GM12874 (cell line): ENCODE measurements around the gene USF2.

Experiments used
- TF ChIP-seq, protein P1 (sequence below): IDR thresholded peaks from 2 replicates; pipeline ENCODE4 v1.5.1; 2011; ENCODE audit warnings: low read depth, mild to moderate bottlenecking, control low read depth, low read length, moderate library complexity; ENCODE audit not compliant: insufficient read depth

USF2 gene

DNA sequence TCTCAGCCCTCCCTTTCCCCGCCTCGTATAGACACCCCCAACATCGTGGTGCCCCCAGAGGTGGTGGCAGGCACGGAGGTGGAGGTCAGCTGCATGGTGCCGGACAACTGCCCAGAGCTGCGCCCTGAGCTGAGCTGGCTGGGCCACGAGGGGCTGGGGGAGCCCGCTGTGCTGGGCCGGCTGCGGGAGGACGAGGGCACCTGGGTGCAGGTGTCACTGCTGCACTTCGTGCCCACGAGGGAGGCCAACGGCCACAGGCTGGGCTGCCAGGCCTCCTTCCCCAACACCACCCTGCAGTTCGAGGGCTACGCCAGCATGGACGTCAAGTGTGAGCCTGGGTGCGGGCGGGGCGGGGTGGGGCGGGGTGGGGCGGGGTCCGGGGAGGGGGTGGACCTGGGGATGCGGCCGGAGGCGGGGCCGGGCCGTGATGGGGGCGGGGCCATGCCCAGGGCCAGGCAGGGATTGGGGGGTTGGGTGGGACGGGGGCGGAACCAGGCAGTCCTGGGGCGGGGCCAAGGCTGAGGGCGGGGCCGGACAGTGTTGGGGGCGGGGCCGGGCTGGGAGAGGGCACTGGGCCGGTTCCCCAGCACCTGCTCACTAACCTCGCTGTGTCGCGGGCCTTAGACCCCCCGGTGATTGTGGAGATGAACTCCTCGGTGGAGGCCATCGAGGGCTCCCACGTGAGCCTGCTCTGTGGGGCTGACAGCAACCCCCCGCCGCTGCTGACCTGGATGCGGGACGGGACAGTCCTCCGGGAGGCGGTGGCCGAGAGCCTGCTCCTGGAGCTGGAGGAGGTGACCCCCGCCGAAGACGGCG lies 31.0 kb downstream of the USF2 start:
- TF ChIP-seq, protein P1, sequence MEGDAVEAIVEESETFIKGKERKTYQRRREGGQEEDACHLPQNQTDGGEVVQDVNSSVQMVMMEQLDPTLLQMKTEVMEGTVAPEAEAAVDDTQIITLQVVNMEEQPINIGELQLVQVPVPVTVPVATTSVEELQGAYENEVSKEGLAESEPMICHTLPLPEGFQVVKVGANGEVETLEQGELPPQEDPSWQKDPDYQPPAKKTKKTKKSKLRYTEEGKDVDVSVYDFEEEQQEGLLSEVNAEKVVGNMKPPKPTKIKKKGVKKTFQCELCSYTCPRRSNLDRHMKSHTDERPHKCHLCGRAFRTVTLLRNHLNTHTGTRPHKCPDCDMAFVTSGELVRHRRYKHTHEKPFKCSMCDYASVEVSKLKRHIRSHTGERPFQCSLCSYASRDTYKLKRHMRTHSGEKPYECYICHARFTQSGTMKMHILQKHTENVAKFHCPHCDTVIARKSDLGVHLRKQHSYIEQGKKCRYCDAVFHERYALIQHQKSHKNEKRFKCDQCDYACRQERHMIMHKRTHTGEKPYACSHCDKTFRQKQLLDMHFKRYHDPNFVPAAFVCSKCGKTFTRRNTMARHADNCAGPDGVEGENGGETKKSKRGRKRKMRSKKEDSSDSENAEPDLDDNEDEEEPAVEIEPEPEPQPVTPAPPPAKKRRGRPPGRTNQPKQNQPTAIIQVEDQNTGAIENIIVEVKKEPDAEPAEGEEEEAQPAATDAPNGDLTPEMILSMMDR = no peak

DNA sequence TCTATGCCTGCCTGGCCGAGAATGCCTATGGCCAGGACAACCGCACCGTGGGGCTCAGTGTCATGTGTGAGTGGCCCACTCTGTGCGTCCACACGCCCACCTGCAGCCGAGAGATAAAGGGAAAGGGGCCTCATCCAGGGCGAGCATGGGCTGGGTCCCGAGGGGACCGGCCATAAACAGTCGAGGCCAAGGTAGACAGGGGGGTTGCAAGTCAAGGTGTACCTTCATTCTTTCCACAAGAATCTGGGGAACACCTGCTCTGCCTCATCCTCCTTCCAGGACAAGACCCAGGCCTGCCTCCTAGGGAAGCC lies 31.5 kb downstream of the USF2 start:
- TF ChIP-seq, protein P1 = no peak

DNA sequence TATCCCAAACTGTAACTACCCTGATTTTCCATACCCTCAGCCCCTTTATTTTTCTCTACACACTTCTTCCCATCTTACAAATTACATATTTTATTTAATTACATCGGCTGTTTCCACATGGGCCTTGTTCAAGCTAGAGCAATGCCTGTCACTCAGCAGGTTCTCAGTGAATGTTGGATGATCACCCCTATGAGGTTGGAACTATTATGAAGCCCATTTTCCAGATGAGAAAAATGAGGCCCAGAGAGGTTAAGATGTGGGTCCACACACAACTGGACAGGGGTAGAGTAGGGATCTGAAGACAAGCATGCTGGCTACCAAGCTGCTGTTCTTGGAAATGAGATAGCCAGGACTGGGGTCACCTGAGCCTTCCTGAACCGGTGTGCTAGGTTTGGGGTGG lies 33.2 kb downstream of the USF2 start:
- TF ChIP-seq, protein P1 = no peak

DNA sequence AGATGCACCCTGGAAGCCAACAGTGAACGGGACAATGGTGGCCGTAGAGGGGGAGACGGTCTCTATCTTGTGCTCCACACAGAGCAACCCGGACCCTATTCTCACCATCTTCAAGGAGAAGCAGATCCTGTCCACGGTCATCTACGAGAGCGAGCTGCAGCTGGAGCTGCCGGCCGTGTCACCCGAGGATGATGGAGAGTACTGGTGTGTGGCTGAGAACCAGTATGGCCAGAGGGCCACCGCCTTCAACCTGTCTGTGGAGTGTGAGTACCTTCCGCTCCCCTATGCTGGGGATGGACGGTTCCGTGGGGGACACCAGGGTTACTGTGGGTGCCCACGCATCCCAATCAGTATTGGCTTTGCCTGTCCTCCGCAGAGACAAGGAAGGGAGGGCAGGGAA lies 33.7 kb downstream of the USF2 start:
- TF ChIP-seq, protein P1 = no peak

DNA sequence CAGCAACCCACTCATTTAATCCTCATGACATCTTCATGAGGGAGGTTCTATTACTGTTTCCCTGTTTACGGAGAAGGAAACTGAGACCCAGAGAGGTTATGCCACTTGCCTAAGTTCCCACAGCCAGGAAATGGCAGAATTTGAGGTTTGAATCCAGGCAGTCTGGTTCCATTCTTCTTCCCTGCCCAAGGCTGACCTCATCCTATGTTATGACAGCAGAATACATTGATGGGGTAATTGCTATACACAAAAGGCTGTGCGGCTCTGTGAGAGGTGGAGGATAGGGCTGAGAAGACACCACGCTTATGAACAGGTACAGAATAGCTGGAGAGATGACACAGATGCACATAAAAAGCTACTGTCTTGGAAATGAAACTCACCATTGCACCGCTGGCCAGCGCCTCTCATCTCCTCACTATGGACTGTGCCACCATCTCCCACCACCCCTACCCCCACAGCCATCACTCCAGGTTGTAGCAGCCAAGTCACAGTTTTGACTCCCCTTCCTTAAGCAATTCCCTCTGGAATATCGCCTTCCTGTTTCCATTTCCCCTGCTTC lies 34.7 kb downstream of the USF2 start:
- TF ChIP-seq, protein P1 = no peak

DNA sequence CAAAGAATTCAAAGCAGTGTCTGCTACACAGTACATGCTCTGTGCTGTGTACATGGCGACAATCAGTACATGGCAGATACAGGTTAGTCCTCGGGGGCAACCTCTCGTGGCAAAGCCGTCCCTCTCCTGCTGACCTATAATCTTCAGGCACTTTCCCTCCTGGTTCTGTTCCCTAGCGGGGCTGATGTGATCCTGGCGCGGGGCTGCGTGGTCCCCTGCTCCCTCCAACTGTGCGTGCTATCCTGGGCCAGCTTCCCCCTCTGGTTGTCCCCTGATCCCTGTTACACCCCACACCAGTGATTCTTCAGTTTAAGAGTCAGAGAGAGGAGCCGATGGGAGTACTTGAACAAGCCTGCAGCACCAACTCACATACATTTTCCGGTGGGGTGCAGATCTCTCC lies 35.3 kb downstream of the USF2 start:
- TF ChIP-seq, protein P1 = no peak

DNA sequence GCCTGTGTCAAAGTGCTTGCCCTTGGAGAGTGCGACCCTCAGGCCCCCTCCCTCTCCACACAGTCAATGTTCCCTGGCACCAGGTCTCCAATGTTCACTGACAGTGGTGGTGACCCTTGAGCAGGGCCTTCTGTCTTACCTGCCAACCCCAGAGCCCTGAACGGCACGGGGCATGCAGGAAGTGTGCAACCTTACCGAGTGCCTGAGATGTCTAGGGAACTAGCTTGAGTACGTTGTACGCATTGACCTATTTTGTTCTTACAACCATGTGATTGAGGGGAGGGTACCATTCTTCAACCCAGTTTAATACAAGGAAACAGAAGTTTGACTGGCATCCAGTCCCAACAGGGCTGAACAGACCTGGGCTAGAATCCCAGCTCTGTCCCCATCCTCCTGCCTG lies 36.4 kb downstream of the USF2 start:
- TF ChIP-seq, protein P1 = no peak
